Ovary (tissue), 3 donors: ENCODE data around the gene CHPF.

Source experiments
- EP300 ChIP-seq: sonication (generic); formaldehyde crosslinking; IDR thresholded peaks from one replicate; pipeline ENCODE4 v1.6.1; 2017; ENCODE audit warnings: antibody characterized with exemption
- POLR2A ChIP-seq: fragments of 450-650 bp; IDR thresholded peaks from one replicate; pipeline ENCODE4 v1.6.1; 2017; ENCODE audit warnings: antibody characterized with exemption, mild to moderate bottlenecking, moderate library complexity
- TF ChIP-seq, protein P1 (sequence below), 3 donors: fragments of 450-650 bp in 2 of 3; fragments of 200-600 bp in 1 of 3; IDR thresholded peaks; one replicate each; pipeline versions ENCODE4 v1.5.1 to v1.8.0; 2016 to 2022; ENCODE audit warnings: antibody characterized with exemption in 3 of 3, mild to moderate bottlenecking in 1 of 3
- donor health status: DM: no; HTN: no; CAD: no.

DNA sequence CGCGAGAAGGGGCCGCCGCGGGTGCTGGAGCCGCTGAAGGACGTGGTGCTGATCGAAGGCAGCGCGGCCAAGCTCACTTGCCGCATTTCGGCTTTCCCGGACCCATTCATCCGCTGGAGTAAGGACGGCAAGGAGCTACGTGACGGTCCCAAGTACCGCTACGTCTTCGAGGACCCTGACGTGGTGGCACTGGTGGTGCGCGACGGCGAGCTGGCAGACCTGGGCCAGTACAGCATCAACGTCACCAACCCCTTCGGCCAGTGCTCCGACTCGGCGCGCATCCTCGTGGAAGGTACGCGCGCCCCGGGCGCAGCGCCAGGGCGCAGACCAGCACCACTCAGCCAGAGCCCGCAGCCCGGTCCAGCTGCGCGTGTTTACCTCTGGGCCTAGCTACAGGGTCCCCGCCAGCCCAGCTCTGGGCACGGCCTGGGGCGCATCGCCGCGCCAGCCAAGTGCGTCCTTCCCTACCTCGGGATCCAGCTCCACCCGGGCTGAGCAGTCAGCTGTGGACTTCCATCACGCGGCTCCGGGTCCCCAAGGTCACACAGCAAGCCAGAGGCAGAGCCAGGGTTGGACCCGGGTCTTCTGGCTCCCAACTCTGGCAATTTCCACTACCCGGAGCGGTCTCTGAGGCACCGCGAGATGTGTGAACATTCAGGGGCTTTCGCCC, 46.6 kb downstream of the CHPF start:
- TF ChIP-seq, protein P1, sequence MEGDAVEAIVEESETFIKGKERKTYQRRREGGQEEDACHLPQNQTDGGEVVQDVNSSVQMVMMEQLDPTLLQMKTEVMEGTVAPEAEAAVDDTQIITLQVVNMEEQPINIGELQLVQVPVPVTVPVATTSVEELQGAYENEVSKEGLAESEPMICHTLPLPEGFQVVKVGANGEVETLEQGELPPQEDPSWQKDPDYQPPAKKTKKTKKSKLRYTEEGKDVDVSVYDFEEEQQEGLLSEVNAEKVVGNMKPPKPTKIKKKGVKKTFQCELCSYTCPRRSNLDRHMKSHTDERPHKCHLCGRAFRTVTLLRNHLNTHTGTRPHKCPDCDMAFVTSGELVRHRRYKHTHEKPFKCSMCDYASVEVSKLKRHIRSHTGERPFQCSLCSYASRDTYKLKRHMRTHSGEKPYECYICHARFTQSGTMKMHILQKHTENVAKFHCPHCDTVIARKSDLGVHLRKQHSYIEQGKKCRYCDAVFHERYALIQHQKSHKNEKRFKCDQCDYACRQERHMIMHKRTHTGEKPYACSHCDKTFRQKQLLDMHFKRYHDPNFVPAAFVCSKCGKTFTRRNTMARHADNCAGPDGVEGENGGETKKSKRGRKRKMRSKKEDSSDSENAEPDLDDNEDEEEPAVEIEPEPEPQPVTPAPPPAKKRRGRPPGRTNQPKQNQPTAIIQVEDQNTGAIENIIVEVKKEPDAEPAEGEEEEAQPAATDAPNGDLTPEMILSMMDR (IDR thresholded peaks at IDR 0.05), result no peak
- TF ChIP-seq POLR2A (no peak), EP300 (no peak)
